HG03108 (cell line): ENCODE data around the gene TMED4.
"Not testable (repeated sequence)": the region's sequence is repeated elsewhere in the genome, so short reads cannot be mapped to it uniquely, and the experiment has no call there.

Source experiments
- ATAC-seq: cut with Tn5 transposase; IDR thresholded peaks from one replicate; pipeline ENCODE4 v1.9.1; 2021; ENCODE audit warnings: moderate library complexity; ENCODE audit not compliant: unreplicated experiment

The TMED4 gene

GRCh38 chr7:44569959-44570358 is 12.1 kb downstream of the TMED4 start:
- no peak for ATAC-seq

- ATAC-seq = no peak
These were observed 13.1 kb downstream of the TMED4 start for GRCh38 chr7:44568771-44569560.

GRCh38 chr7:44567884-44568283 is 14.1 kb downstream of the TMED4 start:
- ATAC-seq = no peak

GRCh38 chr7:44566680-44567079 is 15.4 kb downstream of the TMED4 start:
- ATAC-seq = no peak

- peak; percentile 10 for ATAC-seq
These were observed 16.1 kb downstream of the TMED4 start for GRCh38 chr7:44565795-44566559.

- ATAC-seq = peak; percentile 60
These were observed 16.8 kb downstream of the TMED4 start for GRCh38 chr7:44565097-44565794.

GRCh38 chr7:44564606-44565005 is 17.4 kb downstream of the TMED4 start:
- no peak for ATAC-seq

GRCh38 chr7:44563171-44563679 is 18.8 kb downstream of the TMED4 start:
- no peak for ATAC-seq

- ATAC-seq = not testable (repeated sequence)
These were observed 19.4 kb downstream of the TMED4 start for GRCh38 chr7:44562622-44562962.

GRCh38 chr7:44561962-44562621 is 19.9 kb downstream of the TMED4 start:
- no peak for ATAC-seq

GRCh38 chr7:44561481-44561880 is 20.6 kb downstream of the TMED4 start:
- ATAC-seq = no peak

- ATAC-seq = no peak
These were observed 22.5 kb downstream of the TMED4 start for GRCh38 chr7:44559485-44559884.

- ATAC-seq = no peak
These were observed 24.5 kb downstream of the TMED4 start for GRCh38 chr7:44557485-44557884.

- no peak for ATAC-seq
These were observed 26.7 kb downstream of the TMED4 start for GRCh38 chr7:44555350-44555749.

GRCh38 chr7:44552473-44553005 is 29.5 kb downstream of the TMED4 start:
- not testable (repeated sequence) for ATAC-seq

- no peak for ATAC-seq
These were observed 32.6 kb downstream of the TMED4 start for GRCh38 chr7:44549457-44549856.

- no peak for ATAC-seq
These were observed 33.1 kb downstream of the TMED4 start for GRCh38 chr7:44548893-44549292.

GRCh38 chr7:44547536-44548231 is 34.3 kb downstream of the TMED4 start:
- ATAC-seq = no peak

GRCh38 chr7:44541876-44542610 is 40.0 kb downstream of the TMED4 start:
- ATAC-seq = no peak
